C4-2B (cell line): ENCODE results near the gene METTL22.

Experiments
- CTCF ChIP-seq: fragments of 450-650 bp; conservative IDR thresholded peaks from 2 replicates; pipeline ENCODE4 v1.5.1; 2017; ENCODE audit warnings: mild to moderate bottlenecking
- ZFX ChIP-seq: fragments of 450-650 bp; IDR thresholded peaks from 2 replicates; pipeline ENCODE4 v1.6.1; 2017

GRCh38 chr16:8630255-8630953, 8.9 kb downstream of the METTL22 start:
- TF ChIP-seq CTCF (no peak), ZFX (no peak)
